Measurements from ENCODE around the gene PIGC. TPM values are rescaled to one million over a fixed set of nuclear protein-coding genes. Genes with fewer than 3 reads are reported as not detected.

PIGC gene
- total and polyA plus RNA-seq, 10 of the 15 experiments (the other 5 are each of a cell fraction or from before 2014, with no cell fraction given) = 11.0 to 37.3 (median 19.6) TPM

- TF ChIP-seq HSF1 (IDR thresholded peaks at IDR 0.05; ENCODE audit: low read depth, low read length) = no peak
- TF ChIP-seq PML (IDR thresholded peaks at IDR 0.05; ENCODE audit: low read length) = no peak
- TF ChIP-seq KAT2A (conservative IDR thresholded peaks at IDR 0.05; ENCODE audit: control insufficient read depth, low read depth, low read length) = no peak
- no peak for TF ChIP-seq ZZZ3 (IDR thresholded peaks at IDR 0.05; ENCODE audit: control insufficient read depth, insufficient read length, low read depth)
- TF ChIP-seq YY1 (IDR thresholded peaks at IDR 0.05; ENCODE audit: low read depth, low read length) = no peak
- TF ChIP-seq PKNOX1 (IDR thresholded peaks at IDR 0.05) = 0 out of 2 replicates have a peak, but pooled peaks have one; percentile 2
- TF ChIP-seq SKIL (IDR thresholded peaks at IDR 0.05; ENCODE audit: low read depth, poor library complexity, severe bottlenecking) = peak; percentile 5
- no peak for TF ChIP-seq ZNF687 (IDR thresholded peaks at IDR 0.05)
- TF ChIP-seq HDAC2 (IDR thresholded peaks at IDR 0.05) = no peak
Measured at GRCh38 chr1:172399756-172400721, 43.8 kb downstream of the PIGC start (continued).

Measured in GM12878 (cell line).